ENCODE results near the gene LRIG1. TPM values are rescaled to one million over a fixed set of nuclear protein-coding genes. Genes with fewer than 3 reads are reported as not detected.

Gene LRIG1
- total and polyA plus RNA-seq, 9 of the 15 experiments (the other 6 are each of a cell fraction or from before 2014, with no cell fraction given), result 0.05 to 0.38 (median 0.13) TPM; not detected in 3

DNA sequence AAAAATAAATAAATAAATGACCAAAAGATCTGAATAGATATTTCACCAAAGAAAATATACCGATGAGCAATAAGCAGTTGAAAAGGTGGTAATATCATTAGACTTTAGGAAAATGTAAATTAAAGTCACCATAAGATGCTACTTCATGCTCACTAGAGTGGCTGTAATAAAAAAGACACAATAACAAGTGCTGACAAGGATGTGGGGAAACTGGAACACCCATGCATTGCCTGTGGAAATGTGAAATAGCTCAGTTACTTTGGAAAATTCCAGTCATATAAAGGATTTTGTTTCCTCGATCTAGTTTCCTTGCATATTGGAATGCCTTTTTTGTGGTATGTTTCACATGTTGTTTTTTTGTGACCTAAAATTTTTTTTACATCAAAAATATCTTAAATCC lies 36.0 kb upstream of the LRIG1 start:
- CTCF ChIA-PET (ENCODE audit: low intra/inter-chr PET ratio), result no interaction called here
- Histone ChIP-seq H3K79me2 (ENCODE audit: control insufficient read depth, insufficient read depth, low read length) (no peaks in the 10 kb centered on the region), H3K4me1 (replicated peaks in 1 of 2; ENCODE audit: control insufficient read depth in 2 of 2, insufficient read depth in 2 of 2, low read length in 2 of 2) (no peaks in the 10 kb centered on the region), H3K36me3 (ENCODE audit: control insufficient read depth, insufficient read depth, low read length) (no peaks in the 10 kb centered on the region), H3K27me3 (ENCODE audit: control insufficient read depth in 2 of 2, insufficient read depth in 2 of 2, low read length in 2 of 2) (no peaks in the 10 kb centered on the region; a peak in 1 of 5 replicates), H3K4me2 (ENCODE audit: insufficient read depth, low read length) (no peak overlapping the region), H2AFZ (ENCODE audit: low read depth, low read length) (no peak overlapping the region), H4K20me1 (replicated peaks; ENCODE audit: control insufficient read depth, insufficient read depth, low read length) (no peaks in the 10 kb centered on the region), H3K27ac (ENCODE audit: extremely low read depth, low read depth, low read length) (no peak overlapping the region), H3K9ac (ENCODE audit: insufficient read depth in 1 of 2, low read depth in 2 of 2, low read length in 2 of 2) (no peak overlapping the region), H3K9me3 (replicated peaks; ENCODE audit: control insufficient read depth, insufficient read depth, low read depth, low read length) (no peaks in the 10 kb centered on the region), H3K9me1 (ENCODE audit: control insufficient read depth, insufficient read depth, low read length) (no peaks in the 10 kb centered on the region), H3K4me3 (no peak overlapping the region)
- BruUV-seq (replicated peaks), result no TSS peak
- TF ChIP-seq CREM (IDR thresholded peaks at IDR 0.05; ENCODE audit: low read depth), result no peak
- TF ChIP-seq ZNF316 (IDR thresholded peaks at IDR 0.05), result no peak
- TF ChIP-seq PHTF2 (CRISPR knock-in tag; IDR thresholded peaks at IDR 0.05), result no peak
- TF ChIP-seq HDAC1 (IDR thresholded peaks at IDR 0.05), result no peak
- no peak for TF ChIP-seq POLR2H (tag; IDR thresholded peaks at IDR 0.05; ENCODE audit: low read depth)
- no peak for TF ChIP-seq DNMT1 (IDR thresholded peaks at IDR 0.05)
- TF ChIP-seq TAF1 (IDR thresholded peaks at IDR 0.05; ENCODE audit: control insufficient read depth, extremely low read depth, insufficient read depth, low read length, severe bottlenecking), result no peak
- TF ChIP-seq, protein P1, sequence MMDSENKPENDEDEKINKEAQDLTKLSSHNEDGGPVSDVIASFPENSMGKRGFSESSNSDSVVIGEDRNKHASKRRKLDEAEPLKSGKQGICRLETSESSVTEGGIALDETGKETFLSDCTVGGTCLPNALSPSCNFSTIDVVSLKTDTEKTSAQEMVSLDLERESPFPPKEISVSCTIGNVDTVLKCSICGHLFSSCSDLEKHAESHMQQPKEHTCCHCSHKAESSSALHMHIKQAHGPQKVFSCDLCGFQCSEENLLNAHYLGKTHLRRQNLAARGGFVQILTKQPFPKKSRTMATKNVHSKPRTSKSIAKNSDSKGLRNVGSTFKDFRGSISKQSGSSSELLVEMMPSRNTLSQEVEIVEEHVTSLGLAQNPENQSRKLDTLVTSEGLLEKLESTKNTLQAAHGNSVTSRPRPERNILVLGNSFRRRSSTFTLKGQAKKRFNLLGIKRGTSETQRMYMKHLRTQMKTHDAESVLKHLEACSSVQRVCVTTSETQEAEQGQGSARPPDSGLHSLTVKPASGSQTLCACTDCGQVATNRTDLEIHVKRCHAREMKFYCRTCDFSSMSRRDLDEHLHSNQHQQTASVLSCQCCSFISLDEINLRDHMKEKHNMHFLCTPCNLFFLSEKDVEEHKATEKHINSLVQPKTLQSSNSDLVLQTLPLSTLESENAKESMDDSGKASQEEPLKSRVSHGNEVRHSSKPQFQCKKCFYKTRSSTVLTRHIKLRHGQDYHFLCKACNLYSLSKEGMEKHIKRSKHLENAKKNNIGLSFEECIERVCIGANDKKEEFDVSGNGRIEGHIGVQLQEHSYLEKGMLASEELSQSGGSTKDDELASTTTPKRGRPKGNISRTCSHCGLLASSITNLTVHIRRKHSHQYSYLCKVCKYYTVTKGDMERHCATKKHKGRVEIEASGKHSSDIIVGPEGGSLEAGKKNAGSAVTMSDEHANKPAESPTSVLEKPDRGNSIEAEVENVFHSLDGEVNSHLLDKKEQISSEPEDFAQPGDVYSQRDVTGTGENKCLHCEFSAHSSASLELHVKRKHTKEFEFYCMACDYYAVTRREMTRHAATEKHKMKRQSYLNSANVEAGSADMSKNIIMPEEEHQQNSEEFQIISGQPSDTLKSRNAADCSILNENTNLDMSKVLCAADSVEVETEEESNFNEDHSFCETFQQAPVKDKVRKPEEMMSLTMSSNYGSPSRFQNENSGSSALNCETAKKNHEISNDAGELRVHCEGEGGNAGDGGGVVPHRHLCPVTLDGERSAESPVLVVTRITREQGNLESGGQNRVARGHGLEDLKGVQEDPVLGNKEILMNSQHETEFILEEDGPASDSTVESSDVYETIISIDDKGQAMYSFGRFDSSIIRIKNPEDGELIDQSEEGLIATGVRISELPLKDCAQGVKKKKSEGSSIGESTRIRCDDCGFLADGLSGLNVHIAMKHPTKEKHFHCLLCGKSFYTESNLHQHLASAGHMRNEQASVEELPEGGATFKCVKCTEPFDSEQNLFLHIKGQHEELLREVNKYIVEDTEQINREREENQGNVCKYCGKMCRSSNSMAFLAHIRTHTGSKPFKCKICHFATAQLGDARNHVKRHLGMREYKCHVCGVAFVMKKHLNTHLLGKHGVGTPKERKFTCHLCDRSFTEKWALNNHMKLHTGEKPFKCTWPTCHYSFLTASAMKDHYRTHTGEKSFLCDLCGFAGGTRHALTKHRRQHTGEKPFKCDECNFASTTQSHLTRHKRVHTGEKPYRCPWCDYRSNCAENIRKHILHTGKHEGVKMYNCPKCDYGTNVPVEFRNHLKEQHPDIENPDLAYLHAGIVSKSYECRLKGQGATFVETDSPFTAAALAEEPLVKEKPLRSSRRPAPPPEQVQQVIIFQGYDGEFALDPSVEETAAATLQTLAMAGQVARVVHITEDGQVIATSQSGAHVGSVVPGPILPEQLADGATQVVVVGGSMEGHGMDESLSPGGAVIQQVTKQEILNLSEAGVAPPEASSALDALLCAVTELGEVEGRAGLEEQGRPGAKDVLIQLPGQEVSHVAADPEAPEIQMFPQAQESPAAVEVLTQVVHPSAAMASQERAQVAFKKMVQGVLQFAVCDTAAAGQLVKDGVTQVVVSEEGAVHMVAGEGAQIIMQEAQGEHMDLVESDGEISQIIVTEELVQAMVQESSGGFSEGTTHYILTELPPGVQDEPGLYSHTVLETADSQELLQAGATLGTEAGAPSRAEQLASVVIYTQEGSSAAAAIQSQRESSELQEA (IDR thresholded peaks at IDR 0.05; ENCODE audit: low read depth), result no peak
- no peak for TF ChIP-seq PHB2 (IDR thresholded peaks at IDR 0.05; ENCODE audit: low read depth)
- no peak for TF ChIP-seq ARID1B (IDR thresholded peaks at IDR 0.05)
- TF ChIP-seq CHD1 (IDR thresholded peaks at IDR 0.05; ENCODE audit: low read length), result no peak
- TF ChIP-seq, protein P2, sequence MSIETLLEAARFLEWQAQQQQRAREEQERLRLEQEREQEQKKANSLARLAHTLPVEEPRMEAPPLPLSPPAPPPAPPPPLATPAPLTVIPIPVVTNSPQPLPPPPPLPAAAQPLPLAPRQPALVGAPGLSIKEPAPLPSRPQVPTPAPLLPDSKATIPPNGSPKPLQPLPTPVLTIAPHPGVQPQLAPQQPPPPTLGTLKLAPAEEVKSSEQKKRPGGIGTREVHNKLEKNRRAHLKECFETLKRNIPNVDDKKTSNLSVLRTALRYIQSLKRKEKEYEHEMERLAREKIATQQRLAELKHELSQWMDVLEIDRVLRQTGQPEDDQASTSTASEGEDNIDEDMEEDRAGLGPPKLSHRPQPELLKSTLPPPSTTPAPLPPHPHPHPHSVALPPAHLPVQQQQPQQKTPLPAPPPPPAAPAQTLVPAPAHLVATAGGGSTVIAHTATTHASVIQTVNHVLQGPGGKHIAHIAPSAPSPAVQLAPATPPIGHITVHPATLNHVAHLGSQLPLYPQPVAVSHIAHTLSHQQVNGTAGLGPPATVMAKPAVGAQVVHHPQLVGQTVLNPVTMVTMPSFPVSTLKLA (conservative IDR thresholded peaks at IDR 0.05), result no peak
- TF ChIP-seq SMC3 (conservative IDR thresholded peaks at IDR 0.05; ENCODE audit: insufficient read depth, low read depth, low read length), result no peak
- TF ChIP-seq ZNF699 (CRISPR knock-in tag; IDR thresholded peaks at IDR 0.05; ENCODE audit: insufficient replicate concordance), result no peak
- FAIRE-seq (no peak), ATAC-seq (no peak), DNase-seq (ENCODE audit: extremely low read depth in 1 of 4, low spot score in 3 of 4) (no peak)
- intact Hi-C loops (cut with micrococcal nuclease) (no loop called here), in situ Hi-C loops (cut with MboI) (no loop called here)
- WGBS (ENCODE audit: insufficient coverage, low coverage, missing lambda C conversion rate), result 4% methylated on average over 2 of the region's 2 CpGs
- POLR2A ChIA-PET, result no interaction called here
